ENCODE data around the gene TMEFF1.

GRCh38 chr9:100489836-100490235 lies 16.9 kb downstream of the TMEFF1 start:
- TF ChIP-seq CTCF (optimal IDR thresholded peaks at IDR 0.05 in 1 of 3, IDR thresholded peaks at IDR 0.05 in 1 of 3, conservative IDR thresholded peaks at IDR 0.05 in 1 of 3; ENCODE audit: extremely low read depth in 1 of 3, insufficient read depth in 2 of 3, low read length in 3 of 3) (no peak), EZH2 (IDR thresholded peaks at IDR 0.05; ENCODE audit: low read length) (no peak)
